ENCODE data around the gene ADAMTS9. TPM values are rescaled to one million over a fixed set of nuclear protein-coding genes. Genes with fewer than 3 reads are reported as not detected.

Gene ADAMTS9
- total RNA-seq, 1 donor from 2014 or later, result 47.7 TPM

GRCh38 chr3:64619216-64619615, 68.6 kb downstream of the ADAMTS9 start:
- Histone ChIP-seq H3K4me3 (no peak overlapping the region), H2AFZ (replicated peaks) (no peak overlapping the region), H4K20me1 (ENCODE audit: low read depth) (no peaks in the 10 kb centered on the region), H3K27me3 (no peaks in the 10 kb centered on the region), H3K27ac (no peak overlapping the region), H3K9me3 (ENCODE audit: low read depth) (no peaks in the 10 kb centered on the region), H3K79me2 (ENCODE audit: low read depth) (no peaks in the 10 kb centered on the region), H3F3A (ENCODE audit: low read depth) (no peaks in the 10 kb centered on the region), H3K4me2 (no peak overlapping the region), H3K36me3 (peaks cover 4% of the 10 kb centered on the region), H3K9ac (no peak overlapping the region), H3K4me1 (peaks cover 5% of the 10 kb centered on the region)
- Mint-ChIP-seq H3K36me3 (peaks cover 77% of the 10 kb centered on the region), H3K4me3 (no peak overlapping the region), H3K4me1 (no peaks in the 10 kb centered on the region), H3K9me3 (peaks cover 8% of the 10 kb centered on the region), H3K27ac (no peak overlapping the region), H3K27me3 (ENCODE audit: insufficient read depth, low read depth) (peaks cover 4% of the 10 kb centered on the region)
- no peak for TF ChIP-seq EZH2 (IDR thresholded peaks at IDR 0.05)
- no peak for TF ChIP-seq EZH2phosphoT487 (IDR thresholded peaks at IDR 0.05)
- no peak for TF ChIP-seq CTCF (IDR thresholded peaks at IDR 0.05)
- no peak for DNase-seq (ENCODE audit: low spot score)

- Histone ChIP-seq H3K36me3 (peaks cover 4% of the 10 kb centered on the region), H3K79me2 (ENCODE audit: low read depth) (no peaks in the 10 kb centered on the region), H4K20me1 (ENCODE audit: low read depth) (no peaks in the 10 kb centered on the region), H3F3A (ENCODE audit: low read depth) (no peaks in the 10 kb centered on the region), H3K27ac (no peak overlapping the region), H3K9ac (no peak overlapping the region), H3K27me3 (no peaks in the 10 kb centered on the region), H2AFZ (replicated peaks) (no peak overlapping the region), H3K4me1 (peaks cover 10% of the 10 kb centered on the region), H3K4me3 (no peak overlapping the region), H3K4me2 (no peak overlapping the region), H3K9me3 (ENCODE audit: low read depth) (no peaks in the 10 kb centered on the region)
- no peak for DNase-seq (ENCODE audit: low spot score)
- Mint-ChIP-seq H3K27me3 (ENCODE audit: insufficient read depth, low read depth) (peaks cover 4% of the 10 kb centered on the region), H3K4me3 (no peak overlapping the region), H3K4me1 (peaks cover 3% of the 10 kb centered on the region), H3K9me3 (peaks cover 8% of the 10 kb centered on the region), H3K36me3 (peaks cover 76% of the 10 kb centered on the region), H3K27ac (no peak overlapping the region)
- TF ChIP-seq EZH2phosphoT487 (IDR thresholded peaks at IDR 0.05), result no peak
- no peak for TF ChIP-seq CTCF (IDR thresholded peaks at IDR 0.05)
- TF ChIP-seq EZH2 (IDR thresholded peaks at IDR 0.05), result no peak
Observed at GRCh38 chr3:64617610-64618009, 70.2 kb downstream of the ADAMTS9 start.

- Histone ChIP-seq H3K27me3 (no peaks in the 10 kb centered on the region), H4K20me1 (ENCODE audit: low read depth) (no peaks in the 10 kb centered on the region), H3K9ac (no peak overlapping the region), H2AFZ (replicated peaks) (no peak overlapping the region), H3K4me1 (peaks cover 11% of the 10 kb centered on the region), H3K27ac (no peak overlapping the region), H3K79me2 (ENCODE audit: low read depth) (no peaks in the 10 kb centered on the region), H3K4me2 (no peak overlapping the region), H3F3A (ENCODE audit: low read depth) (no peaks in the 10 kb centered on the region), H3K9me3 (ENCODE audit: low read depth) (no peaks in the 10 kb centered on the region), H3K36me3 (peaks cover 4% of the 10 kb centered on the region), H3K4me3 (no peak overlapping the region)
- Mint-ChIP-seq H3K27ac (no peak overlapping the region), H3K4me1 (peaks cover 5% of the 10 kb centered on the region), H3K36me3 (peaks cover 75% of the 10 kb centered on the region), H3K4me3 (no peak overlapping the region), H3K9me3 (peaks cover 5% of the 10 kb centered on the region), H3K27me3 (ENCODE audit: insufficient read depth, low read depth) (peaks cover 4% of the 10 kb centered on the region)
- no peak for DNase-seq (ENCODE audit: low spot score)
- TF ChIP-seq CTCF (IDR thresholded peaks at IDR 0.05) (no peak), EZH2phosphoT487 (IDR thresholded peaks at IDR 0.05) (no peak), EZH2 (IDR thresholded peaks at IDR 0.05) (no peak)
Observed at GRCh38 chr3:64616953-64617352, 70.8 kb downstream of the ADAMTS9 start.

Data from neural progenitor cell (in vitro differentiated cells).